ENCODE measurements around the gene LRP1B.

DNA sequence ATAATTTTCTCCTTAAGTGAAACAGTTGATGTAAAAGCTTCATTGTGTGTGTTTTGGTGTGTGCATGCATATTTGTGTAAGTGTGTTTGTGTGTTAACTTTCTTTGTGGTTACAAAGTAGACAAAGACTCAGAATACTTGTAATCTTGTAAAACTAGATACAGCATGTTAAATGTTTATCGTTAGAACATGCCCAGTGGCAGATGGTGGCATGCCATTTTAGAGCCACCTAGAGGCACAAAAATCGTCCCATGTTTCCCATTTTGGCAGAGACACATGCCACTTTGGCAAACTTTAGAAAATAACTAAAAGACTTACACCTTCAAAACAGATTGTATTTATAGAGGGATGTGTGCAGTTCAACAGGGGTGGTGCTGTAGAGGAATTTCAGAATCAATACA is 224.1 kb downstream of the LRP1B start:
- TF ChIP-seq GATA2 (IDR thresholded peaks at IDR 0.05; ENCODE audit: low read depth, low read length) (no peak), GATA3 (IDR thresholded peaks at IDR 0.05; ENCODE audit: low read depth, low read length) (no peak)
